ENCODE data around the gene TBC1D5.

- TF ChIP-seq, protein P1, sequence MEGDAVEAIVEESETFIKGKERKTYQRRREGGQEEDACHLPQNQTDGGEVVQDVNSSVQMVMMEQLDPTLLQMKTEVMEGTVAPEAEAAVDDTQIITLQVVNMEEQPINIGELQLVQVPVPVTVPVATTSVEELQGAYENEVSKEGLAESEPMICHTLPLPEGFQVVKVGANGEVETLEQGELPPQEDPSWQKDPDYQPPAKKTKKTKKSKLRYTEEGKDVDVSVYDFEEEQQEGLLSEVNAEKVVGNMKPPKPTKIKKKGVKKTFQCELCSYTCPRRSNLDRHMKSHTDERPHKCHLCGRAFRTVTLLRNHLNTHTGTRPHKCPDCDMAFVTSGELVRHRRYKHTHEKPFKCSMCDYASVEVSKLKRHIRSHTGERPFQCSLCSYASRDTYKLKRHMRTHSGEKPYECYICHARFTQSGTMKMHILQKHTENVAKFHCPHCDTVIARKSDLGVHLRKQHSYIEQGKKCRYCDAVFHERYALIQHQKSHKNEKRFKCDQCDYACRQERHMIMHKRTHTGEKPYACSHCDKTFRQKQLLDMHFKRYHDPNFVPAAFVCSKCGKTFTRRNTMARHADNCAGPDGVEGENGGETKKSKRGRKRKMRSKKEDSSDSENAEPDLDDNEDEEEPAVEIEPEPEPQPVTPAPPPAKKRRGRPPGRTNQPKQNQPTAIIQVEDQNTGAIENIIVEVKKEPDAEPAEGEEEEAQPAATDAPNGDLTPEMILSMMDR (conservative IDR thresholded peaks at IDR 0.05) = no peak
- TF ChIP-seq ZFX (IDR thresholded peaks at IDR 0.05) = no peak
Measured at GRCh38 chr3:17238023-17238422, 504.4 kb downstream of the TBC1D5 start.
